GM18867 (cell line): ENCODE measurements around the gene COL9A1.

ENCODE experiments used
- ATAC-seq: cut with Tn5 transposase; IDR thresholded peaks from one replicate; pipeline ENCODE4 v1.9.1; 2021; ENCODE audit warnings: mild to moderate bottlenecking, moderate library complexity; ENCODE audit not compliant: unreplicated experiment

The COL9A1 gene

DNA sequence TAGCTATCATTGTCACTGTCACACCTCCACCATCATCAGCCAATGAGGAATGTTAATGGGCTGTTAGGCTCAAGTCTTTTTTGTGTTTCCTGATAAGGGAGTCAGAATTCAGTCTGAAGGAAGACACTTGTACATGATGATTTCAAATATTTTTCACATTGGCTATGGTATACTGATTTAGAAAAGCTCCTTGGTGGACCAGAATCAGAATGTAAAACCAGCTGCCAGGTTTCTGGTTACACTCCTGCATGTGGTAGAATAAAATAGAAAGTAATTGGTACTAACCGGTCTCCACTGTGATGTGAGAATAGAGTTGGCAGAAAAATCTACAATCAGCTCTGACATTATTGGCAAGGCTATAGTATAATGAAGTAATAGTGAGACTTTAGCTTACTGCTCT is 10.7 kb downstream of the COL9A1 start:
- ATAC-seq: no peak

DNA sequence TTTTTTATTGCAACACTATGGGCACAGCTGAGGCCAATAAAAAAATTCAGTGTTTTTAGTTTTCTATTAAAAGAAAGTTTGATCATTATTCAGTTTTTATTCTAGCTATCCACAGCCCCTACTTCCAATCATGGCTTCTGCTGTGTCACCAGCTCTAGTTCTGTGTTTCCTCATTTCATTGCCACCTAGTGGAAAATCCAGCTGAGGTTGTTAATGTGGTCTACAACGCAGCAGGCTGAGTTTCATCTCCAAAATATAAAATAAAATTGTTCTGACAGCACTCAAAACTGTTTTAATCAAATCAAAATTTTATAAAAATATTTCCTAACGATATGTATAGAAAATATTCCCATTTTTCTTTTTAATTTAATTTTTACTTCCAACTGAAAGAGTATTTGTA is 13.6 kb downstream of the COL9A1 start:
- ATAC-seq: no peak

DNA sequence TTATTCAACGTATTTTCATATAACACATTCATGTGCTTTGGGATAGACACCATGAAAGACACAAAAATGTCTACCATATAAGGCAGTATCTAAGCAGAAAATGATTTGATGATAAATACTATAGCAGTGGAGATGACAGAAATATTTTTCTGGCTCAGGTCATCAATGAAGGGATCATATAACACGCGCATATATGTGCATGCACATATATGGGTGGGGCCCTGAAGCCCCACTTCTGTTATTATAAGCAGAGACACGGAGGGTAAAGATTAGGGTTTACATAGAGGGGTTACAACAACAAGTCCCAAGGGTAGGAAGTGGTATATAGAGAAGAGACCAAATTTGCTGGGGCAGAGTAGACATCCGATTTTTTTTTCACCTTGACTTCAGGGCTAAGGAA is 16.0 kb downstream of the COL9A1 start:
- no peak for ATAC-seq

DNA sequence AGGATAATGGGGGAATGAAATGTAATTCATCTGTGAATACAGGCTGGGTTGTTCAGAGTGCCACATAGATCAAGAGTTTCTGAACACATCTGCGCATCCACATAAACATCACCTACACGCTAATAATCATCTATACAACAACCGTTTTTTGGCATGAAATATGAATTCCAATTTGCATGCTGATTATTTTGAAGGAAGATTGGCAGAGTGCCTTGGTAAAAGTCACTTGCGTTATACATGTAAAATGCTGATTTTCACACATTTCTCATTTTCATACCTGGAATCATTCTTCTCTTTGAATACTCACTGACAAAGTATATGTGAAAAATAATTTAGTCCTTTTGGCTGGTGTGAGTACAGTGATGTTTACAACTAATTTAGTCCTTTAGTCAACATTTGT is 17.7 kb downstream of the COL9A1 start:
- ATAC-seq: no peak

DNA sequence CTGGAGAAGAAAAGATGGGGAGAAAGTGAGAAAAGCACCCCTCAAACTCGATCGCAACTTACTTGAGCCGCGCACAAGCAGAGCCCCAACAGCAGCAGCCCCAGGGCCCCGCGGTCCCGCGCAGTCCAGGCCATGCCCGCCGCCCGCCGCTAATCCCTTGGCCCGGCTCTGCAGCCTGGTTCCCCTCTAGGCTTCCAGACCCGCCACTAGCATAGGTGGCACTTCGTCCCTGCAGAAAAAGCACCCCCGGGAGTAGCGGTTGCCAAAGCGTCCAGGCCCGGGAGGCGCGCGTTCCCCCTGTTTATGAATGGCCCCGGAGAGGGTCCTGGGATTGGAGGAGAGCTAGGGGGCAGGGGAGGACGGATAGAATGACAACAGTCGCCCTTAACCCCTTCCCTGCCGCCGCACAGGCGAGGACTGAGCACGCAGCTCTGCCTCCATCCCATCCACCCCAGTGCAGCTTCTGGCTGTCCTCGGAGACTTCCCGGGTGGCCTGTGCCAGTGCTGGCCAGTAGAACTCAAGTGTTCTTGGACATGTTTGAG is 19.9 kb downstream of the COL9A1 start:
- ATAC-seq: no peak

DNA sequence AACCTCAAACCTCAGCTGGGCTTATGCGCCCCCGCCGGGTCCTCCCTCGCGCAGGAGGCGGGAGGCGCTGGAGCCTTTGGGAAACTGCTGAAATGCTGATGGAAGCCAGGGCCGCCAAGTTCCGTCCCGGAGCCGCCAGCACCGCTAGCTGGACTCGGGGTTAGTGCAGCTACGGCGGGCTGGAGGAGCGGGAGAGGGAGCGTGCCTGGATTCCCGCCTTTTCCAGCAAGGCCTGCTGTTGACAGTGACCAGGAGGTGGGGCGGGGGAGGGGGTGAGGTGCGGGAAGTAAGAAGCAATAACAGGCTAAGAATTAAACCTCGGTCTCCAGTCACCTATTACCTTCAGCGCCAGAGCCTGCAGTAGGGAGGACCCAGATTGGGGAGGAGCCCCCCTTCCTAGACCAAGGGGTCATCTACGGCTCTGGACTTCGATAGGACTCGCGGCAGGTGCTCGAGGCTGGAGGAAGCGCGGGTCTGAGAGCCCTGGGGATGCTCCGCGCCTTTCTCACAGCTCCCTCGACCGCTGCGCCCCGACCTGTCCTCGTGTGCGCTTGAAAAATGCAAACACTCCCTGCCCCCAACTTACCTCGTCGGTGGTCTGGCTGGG is 20.5 kb downstream of the COL9A1 start:
- no peak for ATAC-seq

DNA sequence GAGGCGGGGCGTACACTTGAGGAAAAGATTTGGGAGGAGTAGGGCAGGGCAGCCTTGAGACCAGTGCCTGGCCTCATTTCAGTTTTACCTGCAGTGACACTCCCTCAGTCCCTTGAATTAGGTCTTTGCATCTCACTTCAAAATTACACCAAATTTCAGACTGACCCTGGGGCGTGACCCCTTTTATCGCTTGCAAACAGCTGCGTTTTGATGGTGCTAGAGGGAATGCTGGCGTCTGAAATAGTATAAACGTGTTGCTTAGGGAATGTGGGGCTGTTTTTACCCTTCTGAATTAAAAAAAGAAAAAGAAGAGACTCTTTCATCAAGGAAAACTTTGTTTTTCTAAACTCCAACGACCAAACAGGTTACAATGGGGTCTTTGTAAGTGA is 21.0 kb downstream of the COL9A1 start:
- no peak for ATAC-seq

DNA sequence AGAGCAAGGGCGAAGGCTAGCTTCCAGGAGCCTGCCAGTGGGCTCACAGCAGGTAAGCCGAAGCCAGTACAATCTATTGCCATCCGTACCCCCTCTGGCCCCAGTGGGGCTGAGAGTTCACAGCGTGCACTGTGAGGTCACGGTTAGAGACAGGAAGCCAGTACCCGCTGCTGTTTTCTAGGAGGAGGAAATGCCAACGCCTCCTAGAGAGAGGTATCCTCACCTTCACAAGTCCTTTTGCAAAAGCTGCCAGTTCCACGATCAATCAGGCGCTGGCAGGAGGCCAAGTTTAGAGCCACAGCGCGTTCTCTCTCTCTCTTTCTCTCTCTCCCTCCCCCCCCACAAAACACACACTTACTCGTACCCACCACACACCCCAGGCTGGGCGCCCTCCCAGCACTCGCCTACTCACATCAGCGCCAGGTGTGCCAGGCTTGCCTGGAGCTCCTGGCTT is 22.5 kb downstream of the COL9A1 start:
- ATAC-seq: no peak

DNA sequence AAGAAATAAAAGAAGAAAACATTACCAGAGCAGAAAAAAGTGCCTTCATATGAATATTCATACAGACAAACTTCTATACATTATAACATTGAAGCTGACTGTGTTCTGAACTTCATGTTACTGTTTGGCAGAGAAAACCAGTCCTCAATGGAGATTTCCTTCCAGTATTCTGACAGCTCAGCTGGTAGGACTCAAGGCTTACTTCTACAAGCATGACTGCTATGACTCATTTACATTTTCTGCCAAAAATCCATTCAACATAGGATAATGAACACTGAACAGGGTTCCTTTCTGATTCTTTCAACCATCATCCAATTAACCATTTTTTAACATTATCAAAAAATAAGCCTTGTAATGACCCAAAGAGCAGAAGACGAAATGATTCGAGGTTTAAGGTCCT is 25.4 kb downstream of the COL9A1 start:
- ATAC-seq: no peak

DNA sequence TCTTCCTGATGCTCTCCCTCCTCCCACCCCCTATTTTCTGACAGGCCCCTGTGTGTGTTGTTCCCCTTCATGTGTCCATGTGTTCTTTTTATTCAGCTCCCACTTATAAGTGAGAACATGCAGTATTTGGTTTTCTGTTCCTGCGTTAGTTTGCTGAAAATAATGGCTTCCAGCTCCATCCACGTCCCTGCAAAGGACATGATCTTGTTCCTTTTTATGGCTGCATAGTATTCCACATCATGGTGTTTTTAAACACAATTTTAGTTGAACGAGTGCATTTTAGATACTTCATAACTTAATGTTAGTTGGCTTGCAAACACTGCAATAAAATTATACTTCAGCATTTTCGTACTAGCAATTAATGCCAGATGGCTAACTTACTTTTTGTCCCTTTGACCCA is 28.5 kb downstream of the COL9A1 start:
- ATAC-seq: no peak

DNA sequence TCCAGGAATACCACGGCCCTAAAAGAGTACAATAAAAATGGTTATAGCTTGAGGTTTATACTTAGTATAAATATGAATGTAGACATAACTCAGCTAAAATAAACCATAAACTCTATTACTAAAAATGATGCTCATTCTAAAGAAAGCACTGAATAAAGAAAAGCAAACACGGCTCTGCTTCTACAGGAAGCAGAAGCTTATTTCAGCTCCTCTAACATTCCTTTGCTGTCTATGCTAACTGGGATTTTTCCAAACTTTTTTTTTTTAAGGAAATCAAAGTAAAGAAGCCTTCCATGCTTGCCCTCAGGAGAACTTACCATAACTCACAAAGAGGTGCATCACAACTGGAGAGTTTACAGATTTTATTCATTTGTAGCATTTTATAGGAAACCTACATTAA is 30.8 kb downstream of the COL9A1 start:
- ATAC-seq: no peak

DNA sequence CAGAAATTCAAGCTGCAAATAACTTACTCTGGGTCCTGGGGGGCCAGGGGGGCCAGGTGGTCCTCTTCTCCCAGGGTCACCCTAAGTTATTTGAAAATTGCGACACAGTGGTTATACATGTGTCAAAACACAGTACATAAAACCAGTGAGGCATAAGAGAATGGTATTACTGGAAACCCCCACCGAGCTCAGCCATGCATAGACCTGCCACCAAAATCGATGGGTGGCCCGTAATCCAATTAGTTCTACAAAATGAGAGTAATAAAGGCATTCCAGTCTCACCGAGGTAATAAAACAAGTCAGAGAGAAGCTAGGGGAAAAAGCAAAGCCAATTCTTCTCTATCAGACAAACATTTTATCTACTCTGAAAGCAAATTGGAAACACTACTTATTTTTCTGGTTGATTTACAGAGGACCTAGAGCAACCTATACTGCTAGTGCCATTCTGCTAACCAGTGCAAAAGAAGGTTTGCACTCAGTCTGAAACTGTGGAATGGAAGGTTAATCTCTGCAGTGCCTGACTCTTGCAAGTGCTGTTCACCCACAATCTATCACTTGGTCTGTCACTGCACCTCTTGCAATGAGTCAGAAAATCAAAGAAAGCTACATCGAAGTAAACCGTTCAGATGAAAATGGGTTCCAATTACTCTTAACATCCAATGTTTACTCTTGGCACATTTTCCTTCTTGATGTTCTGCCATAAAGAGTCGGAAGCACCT is 32.4 kb downstream of the COL9A1 start:
- peak; percentile 80 for ATAC-seq

DNA sequence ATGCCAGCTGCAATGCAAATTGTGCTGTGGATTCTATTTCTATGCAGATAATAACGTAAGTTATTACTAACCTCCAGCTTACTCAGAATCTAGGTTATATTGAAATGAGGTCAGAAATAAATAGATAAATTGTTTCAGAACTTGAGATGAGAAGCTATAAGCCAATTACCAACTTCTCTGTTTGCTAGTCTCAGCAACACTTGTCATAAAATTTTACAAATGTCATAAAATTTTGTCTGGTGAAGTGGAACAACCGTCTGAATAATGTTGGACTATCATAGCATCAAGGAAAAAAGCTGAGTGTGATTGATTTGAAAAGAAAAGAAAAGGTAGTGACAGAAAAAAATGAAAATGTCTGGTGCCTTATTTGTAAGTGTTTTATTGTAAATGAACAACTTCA is 36.7 kb downstream of the COL9A1 start:
- ATAC-seq: no peak

DNA sequence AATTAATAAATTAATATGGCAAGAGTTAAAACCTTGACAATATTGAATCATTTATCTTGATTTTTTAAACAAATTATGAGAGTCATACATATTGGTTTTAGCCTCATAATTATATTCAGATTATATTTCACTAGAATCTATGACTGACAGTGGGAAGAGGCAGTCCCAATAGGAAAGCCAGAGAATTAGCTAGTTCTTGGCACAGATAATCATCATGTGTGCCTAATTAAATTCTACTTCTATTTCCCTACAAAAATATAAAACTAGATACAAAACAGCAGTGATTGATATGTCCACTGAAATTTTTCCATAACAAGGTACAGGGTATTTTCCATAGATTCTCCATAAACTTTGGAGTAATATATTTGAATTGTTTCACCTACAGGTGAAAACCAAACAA is 38.6 kb downstream of the COL9A1 start:
- no peak for ATAC-seq

DNA sequence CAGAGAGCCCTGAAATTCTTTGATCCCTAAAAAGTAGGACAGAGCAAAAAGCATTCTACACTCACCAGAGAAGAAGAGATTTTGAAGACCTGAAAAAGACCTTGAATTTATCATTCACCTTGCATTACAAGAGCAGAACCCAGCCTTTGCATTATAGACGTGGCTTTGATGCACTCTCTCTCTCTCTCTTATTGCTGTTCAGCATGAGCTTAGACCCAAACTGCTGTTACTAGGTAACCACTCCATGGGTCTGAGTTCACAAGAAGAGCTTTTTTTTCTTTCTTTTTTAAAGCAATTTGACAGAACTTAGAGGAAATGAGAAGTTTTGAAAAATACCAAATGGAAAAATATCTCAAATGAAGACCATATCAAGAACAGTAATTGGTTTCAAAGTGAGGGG is 44.4 kb downstream of the COL9A1 start:
- no peak for ATAC-seq

DNA sequence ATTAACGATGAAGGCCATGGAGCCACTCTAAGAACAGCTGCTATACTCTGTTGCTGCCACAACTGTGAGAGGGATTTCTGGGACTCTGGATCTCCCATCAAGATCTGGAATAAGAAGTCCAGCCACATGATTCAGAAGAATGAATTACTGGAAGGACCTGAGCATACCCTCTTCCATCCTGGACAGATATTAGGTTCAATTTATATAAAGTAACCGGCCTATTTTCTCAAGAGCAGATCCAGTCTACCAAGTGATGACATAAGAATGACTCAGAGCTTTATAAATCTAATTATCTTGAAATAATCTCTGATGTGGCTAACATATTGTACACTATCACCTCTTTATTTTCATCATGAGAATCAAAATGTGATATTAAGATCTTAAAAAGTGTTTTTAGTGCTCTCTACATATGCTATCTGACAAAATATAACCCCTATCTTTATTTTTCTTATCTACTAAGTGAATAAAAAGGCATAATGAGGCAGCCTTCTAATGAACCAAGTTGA is 45.1 kb downstream of the COL9A1 start:
- ATAC-seq: no peak

DNA sequence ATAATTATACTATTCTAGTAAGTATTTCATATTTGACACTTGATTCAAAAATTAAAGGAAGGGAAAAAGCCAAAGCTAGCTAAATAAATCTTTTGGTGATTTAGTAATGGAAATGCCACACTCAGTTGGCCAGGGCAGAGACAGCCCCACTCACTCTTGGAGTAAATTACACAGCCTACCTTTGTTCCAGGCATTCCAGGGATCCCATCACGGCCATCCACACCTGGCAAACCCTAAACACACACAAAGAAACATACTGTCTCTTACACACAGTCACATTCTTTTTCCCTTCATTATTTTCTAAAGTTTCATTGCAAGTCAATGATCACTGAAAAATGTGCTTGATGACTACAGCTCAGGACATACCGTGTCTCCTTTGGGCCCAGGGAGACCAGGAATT is 48.1 kb downstream of the COL9A1 start:
- no peak for ATAC-seq

DNA sequence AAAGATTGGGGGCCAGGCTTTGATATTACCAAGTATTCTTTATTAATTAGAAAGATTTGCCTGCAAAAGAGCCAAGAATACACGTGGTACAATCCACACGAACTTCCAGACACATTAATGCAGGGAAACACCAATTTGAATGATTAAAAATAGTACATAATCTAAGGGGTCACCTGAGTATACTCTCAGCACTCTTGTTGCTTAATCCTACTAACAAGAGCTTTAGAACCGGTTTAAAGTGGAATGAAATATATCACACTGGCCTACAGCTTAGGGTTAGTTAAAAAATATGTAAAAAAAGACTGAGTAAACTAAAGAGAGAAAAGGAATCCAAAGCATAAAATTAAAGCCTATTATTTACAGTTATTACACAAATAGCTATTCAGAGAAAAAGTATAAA is 49.0 kb downstream of the COL9A1 start:
- no peak for ATAC-seq

DNA sequence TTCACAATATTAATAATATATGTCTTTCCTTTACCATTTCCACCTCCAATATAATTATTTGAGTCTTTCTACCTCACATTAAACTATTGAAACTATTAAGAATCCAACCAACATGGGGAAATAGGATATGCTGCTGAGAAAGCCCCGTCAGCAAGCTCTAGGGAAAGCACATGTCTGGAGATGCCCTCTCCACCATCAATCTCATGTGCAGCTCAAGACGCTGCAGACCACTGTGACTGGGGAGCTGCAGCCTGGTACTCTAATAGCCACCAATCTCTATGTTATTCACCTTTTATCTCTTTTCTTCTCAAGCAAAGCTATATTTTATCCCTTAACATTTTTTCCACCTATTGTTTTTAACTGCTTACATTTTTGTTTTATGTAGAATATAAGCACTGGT is 50.3 kb downstream of the COL9A1 start:
- no peak for ATAC-seq

DNA sequence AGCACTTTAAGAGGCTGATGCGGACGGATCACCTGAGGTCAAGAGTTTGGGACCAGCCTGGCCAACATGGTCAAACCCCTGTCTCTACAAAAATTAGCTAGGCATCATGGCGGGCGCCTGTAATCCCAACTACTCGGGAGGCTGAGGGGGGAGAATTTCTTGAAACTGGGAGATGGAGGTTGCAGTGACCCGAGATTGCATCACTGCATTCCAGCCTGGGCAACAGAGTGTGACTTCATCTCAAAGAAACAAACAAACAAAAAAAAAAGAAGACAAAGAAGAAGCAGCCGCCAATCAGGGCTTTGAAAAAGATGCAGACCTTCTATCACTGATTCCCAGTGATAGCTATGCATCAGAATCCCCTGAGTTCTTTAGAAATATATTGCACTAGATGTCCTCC is 56.8 kb downstream of the COL9A1 start:
- ATAC-seq: no peak

DNA sequence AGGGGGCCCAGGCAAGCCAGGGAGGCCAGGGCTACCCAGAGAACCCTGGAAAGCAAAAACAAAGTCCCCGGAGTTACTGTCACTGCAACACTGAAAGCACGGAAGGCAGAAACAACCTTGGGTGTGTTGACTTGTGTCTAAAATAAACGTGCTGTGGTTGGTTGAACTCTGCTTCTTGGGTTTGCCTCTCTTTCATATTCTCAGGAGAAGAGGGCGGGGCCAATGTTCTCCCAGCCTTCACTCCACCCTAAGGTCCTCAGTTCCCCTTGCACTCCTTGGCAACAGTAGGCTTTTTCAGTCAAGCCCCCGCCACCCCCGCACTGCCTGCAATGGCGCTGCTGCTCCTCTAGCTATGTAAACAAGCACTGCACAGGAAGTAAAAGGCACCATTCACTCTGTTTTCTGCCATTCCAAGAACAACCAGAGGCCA is 60.9 kb downstream of the COL9A1 start:
- no peak for ATAC-seq

DNA sequence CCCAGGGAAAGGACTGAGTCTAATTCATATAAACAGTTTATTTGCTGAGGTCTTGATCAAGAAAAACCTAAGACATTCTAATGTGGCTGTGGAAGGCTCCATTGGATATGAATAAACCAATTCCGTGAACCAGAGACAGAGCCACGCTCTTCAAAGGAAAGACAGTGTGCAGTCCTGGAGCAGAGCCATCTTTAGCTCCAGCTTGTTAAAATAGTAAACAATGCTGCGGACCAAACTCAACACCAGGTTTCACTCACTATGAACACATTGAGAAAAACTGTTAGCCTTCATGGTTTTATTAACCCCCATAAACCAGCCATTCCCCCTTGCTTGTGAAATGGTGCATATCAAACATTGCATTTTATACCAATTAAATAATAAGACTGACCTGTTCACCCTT is 61.9 kb downstream of the COL9A1 start:
- ATAC-seq: no peak
